GM19239 (cell line): ENCODE data around the gene KRT2.

Experiments
- DNase-seq: peaks from one replicate; pipeline ENCODE4 v3.0.0; 2011; ENCODE audit warnings: low spot score; ENCODE audit not compliant: insufficient read length
- FAIRE-seq: peaks from 2 replicates; lab custom pipeline; 2011; peaks lifted over from hg19 to GRCh38; lab: Jason Lieb, UNC

KRT2 gene

DNA sequence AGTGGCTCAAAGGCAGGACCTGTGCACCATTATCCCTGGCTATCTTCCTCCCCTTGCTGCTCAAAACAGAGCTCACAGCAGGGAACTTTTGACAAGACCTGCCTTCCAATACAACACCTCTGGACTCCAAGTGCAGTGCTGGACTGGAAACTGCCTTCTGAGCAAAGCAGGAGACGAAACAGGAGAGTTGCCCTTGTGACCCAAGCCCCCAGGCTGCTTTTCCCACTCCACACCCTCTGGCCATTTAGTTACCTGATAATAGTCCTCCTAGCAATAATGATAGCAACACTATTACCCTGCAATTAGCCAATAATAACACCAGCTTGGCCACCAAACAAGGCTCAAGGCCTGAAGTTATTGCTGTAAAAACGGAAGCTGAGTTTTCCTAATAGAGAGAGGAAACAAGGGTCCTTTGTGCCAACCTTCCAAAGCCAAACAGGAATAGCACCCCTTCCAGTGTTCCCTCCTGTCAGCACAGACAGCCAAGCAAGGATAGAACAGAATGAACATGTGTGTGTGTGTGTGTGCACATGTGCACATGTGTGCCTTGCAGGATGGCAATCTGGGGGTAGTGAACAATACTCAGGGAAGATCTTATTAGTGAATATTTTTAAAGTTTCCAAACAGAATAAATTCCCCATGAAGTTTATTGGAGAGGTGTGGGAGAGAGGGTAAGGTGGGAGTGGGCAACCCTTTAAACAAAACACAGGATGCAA lies 24.5 kb downstream of the KRT2 start:
- DNase-seq, result no peak
- FAIRE-seq, result no peak

DNA sequence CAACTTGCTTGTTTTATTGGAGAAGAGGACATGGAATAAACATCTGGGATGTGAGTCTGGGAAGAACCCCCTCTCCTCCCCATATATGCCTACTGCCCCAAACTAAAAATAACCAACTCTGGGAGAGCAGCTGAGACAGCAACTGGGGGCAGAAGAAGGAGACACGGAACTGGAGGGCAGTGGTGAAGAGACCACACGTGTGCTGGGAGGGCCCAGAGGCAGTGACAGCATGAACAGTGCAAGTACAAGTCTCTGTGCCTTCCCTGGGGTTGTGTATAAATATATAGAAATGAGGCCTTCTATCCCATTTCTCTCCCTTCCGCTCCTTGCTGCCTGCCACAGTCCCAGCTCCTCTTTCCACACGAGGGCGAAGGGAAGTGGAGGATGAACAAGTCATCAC lies 29.7 kb downstream of the KRT2 start:
- FAIRE-seq (no peak), DNase-seq (no peak)

- FAIRE-seq, result no peak
- no peak for DNase-seq
Observed at GRCh38 chr12:52618866-52619265, 33.1 kb downstream of the KRT2 start.

DNA sequence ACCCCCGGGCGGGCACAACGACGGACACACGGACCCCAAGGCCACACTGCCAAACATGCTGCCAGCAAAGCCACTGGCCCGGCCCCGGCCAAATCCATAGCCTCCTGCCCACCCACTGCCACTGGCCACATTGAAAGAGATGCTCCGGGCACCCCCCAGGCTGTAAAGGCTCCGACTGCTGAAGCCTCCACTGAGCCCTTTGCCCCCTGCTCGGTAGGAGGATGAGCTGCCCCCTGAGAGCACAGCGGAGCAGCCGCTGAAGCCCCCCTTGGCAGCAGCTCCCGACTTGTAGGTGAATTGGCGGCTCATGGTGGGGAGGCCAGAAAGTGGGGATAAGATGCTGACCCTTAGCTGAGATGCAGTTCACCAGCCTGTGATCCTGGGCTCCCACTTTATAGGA lies 33.8 kb downstream of the KRT2 start, which contains the start of gene KRT73:
Gene KRT73, minus strand, starts transcription at position 344 of the 400 bp plus-strand sequence. Its CDS starts 35 bp downstream, at position 309.
- FAIRE-seq (no peak), DNase-seq (no peak)

GRCh38 chr12:52617403-52617785 lies 34.6 kb downstream of the KRT2 start:
- FAIRE-seq (no peak), DNase-seq (no peak)

DNA sequence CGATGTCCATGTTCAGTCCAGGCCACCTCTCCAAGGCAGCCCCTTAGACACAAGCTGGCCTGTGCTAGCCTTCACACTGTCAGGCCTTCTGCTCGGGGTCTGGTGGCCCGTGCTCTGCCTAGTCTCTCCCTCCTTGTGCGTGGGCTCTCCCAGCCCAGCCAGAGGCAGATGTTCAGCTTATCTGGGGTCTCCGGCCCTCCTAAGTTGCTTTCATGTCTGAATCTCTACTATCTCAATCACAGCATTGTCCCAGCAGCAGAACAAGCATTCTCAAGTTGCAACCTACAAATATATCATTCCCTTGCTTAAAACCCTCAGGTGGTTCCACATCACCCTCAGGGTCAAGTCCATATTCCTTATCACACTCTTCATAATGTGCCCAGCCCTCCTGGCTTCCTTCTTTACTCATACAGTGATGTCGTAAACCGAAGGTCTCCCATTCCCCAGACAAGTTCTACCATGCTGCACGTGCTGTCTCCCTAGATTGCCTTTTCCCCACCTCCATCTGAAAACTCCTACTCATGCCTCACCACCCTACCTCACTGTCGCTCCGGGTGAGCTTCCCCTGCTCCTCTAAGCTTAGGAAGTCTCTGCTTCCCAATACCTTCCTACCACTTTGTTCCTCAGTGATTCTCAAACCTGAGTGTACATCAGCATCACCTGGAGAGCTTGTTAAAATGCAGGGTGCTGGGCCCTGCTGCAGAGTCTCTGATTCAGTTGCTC lies 35.2 kb downstream of the KRT2 start:
- FAIRE-seq (no peak), DNase-seq (no peak)

- no peak for FAIRE-seq
- no peak for DNase-seq
Observed at GRCh38 chr12:52615912-52616311, 36.1 kb downstream of the KRT2 start.

- FAIRE-seq, result no peak
- no peak for DNase-seq
Observed at GRCh38 chr12:52615208-52615868, 36.7 kb downstream of the KRT2 start.

- DNase-seq (no peak), FAIRE-seq (no peak)
Observed at GRCh38 chr12:52614381-52615207, 37.4 kb downstream of the KRT2 start.

DNA sequence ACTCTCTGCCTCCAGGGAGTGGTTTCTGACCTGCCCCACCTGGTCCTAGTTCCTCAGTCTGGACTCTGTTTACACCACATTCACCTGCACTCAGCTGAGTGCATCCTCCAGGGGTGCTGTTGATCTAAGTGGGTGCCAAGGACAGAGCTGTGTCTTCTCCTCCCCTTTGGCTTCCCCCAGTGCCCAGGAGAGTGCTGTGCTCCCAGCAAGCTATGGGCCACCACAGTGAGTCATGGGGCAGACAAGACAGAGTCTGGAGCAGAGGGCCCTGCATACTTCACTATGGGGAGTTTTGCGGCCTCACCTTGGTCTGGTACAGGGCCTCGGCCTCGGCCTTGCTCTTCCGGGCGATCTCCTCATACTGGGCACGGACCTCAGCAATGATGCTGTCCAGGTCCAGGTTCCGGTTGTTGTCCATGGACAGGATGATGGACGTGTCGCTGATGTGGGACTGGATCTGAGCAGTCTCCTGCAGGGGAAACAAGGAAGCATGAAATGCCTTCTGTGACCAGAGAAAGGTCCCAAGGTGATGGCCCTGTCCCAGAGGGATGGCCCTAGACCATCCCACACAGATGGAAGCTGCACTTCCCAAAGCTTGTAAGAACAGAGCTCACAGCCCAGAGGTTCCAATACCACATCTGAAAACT lies 38.5 kb downstream of the KRT2 start:
- DNase-seq (no peak), FAIRE-seq (no peak)

- FAIRE-seq (no peak), DNase-seq (no peak)
Observed at GRCh38 chr12:52612431-52613383, 39.3 kb downstream of the KRT2 start.

DNA sequence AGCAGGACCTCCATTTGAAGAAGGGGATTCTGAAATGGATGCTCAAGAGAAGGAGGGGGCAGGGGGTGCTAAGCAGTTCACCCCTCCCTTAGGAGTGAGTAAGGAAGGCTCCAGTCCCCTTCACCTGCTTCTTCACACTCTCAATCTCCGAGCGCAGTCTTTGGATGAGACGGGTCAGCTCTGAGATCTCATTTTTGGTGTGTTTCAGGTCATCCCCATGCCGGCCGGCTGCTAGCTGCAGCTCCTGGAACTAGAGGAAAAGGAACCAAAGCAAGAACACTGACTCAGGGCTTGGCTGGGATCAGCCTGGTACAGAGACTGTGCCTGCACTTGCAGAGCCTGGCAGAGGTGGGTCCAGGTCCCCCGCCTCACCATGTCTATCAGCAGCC lies 40.9 kb downstream of the KRT2 start:
- DNase-seq (no peak), FAIRE-seq (no peak)

GRCh38 chr12:52608826-52609630 lies 43.0 kb downstream of the KRT2 start:
- DNase-seq (no peak), FAIRE-seq (no peak)

DNA sequence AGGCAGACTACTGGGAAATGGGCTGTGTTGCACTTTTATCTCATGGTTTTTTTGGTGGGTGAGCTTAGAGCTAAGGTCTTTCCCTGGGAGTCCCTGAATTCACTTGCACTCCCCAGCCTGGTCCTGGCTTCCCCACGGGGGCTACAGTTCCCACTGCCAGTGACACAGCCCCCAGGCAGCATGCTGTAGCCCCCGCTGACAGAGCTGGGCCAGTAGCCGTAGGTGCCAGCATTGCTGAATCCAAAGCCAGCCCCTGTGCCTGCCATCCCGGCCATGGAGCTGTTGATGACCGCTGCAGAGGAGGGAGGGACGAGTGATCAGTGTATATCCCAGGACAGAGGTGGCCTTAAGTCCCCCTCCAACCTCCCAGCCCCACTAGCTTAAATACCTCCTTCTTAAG lies 43.9 kb downstream of the KRT2 start:
- no peak for FAIRE-seq

DNA sequence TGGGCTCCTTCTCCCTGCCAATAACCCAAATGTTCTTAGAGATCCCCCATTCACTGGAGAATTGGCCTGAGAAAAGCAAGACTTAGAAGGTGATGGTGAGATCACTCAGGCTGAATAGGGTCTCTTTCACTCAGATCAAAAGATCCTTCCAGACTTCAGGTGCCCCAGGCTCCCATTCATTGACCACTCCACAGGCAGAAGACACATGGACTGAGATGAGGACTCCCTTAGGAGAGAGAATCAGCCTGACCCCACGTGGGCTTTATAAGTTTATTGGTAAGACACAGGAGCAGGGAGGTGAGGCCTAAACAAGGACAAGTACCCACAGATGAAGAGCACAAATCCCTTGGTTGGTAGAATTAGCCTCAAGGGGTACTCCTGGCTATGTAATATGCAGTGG lies 44.7 kb downstream of the KRT2 start:
- DNase-seq, result no peak
- FAIRE-seq, result no peak

More for the DNA sequence above, 43.9 kb downstream of the KRT2 start:
- no peak for DNase-seq

DNA sequence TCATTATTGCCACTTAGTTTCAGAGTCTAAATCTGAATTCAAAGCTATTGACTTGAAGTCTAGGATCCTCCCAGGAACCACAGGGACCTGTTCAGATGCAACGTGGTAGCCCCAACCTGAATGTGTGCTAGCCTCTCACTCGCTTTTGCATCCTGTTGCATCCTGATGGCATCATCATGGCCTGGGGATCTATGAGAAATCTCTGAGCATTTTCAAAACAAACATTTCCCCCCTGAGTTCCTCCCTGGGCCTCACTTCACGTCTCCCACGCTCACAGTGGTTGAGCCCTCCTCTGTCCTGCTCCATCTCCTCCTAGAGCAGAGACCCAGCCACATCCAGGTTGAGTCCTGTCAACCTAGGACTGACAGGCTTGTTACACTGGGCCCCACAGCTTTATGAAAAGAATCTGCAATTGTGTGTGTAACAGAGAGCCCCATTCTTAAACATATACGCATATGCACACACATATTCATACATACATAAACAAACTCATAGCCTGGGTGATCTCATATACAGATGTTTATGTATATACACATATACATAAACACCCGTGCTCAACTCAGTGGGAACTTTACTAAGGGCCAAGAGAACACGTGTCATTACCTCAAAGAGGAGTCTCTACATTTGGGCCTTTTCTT lies 45.3 kb downstream of the KRT2 start:
- no peak for FAIRE-seq

GRCh38 chr12:52606096-52606495 lies 45.9 kb downstream of the KRT2 start:
- no peak for DNase-seq
- no peak for FAIRE-seq

More for the DNA sequence above, 45.3 kb downstream of the KRT2 start:
- no peak for DNase-seq

- FAIRE-seq (no peak), DNase-seq (no peak)
Observed at GRCh38 chr12:52605542-52605941, 46.5 kb downstream of the KRT2 start.
